H9 (cell line): ENCODE results near the gene TMEM91. TPM values are rescaled to one million over a fixed set of nuclear protein-coding genes. Genes with fewer than 3 reads are reported as not detected.

Source experiments
- DNase-seq: peaks from one replicate; pipeline ENCODE4 v3.0.0-alpha.2; 2017
- H2AFZ ChIP-seq: one replicate; pipeline ENCODE4 v1.6.1; 2013; ENCODE audit warnings: mild to moderate bottlenecking, low read length, control low read depth, moderate library complexity
- H2AK5ac ChIP-seq: 2 replicates; pipeline ENCODE4 v1.6.1; 2013; ENCODE audit warnings: low read length, control low read depth, mixed read lengths; ENCODE audit not compliant: insufficient read length
- H2BK120ac ChIP-seq: one replicate; pipeline ENCODE4 v1.6.1; 2013; ENCODE audit warnings: low read depth, mild to moderate bottlenecking, low read length, control low read depth, inconsistent platforms; ENCODE audit not compliant: poor library complexity, severe bottlenecking
- H2BK12ac ChIP-seq: 2 replicates; pipeline ENCODE4 v1.6.1; 2013; ENCODE audit warnings: low read length, control low read depth, mixed read lengths, low read depth; ENCODE audit not compliant: insufficient read length
- H2BK15ac ChIP-seq: 2 replicates; pipeline ENCODE4 v1.6.1; 2013; ENCODE audit warnings: low read depth, low read length, control low read depth
- H2BK20ac ChIP-seq: one replicate; pipeline ENCODE4 v1.6.1; 2013; ENCODE audit warnings: low read depth, mild to moderate bottlenecking, low read length, control low read depth, inconsistent platforms; ENCODE audit not compliant: poor library complexity, severe bottlenecking
- H2BK5ac ChIP-seq: 2 replicates; pipeline ENCODE4 v1.6.1; 2013; ENCODE audit warnings: low read length, control low read depth, mixed read lengths; ENCODE audit not compliant: insufficient read length
- H3K14ac ChIP-seq: 2 replicates; pipeline ENCODE4 v1.6.1; 2013; ENCODE audit warnings: low read length, control low read depth; ENCODE audit not compliant: insufficient read depth
- H3K18ac ChIP-seq: 2 replicates; pipeline ENCODE4 v1.6.1; 2013; ENCODE audit warnings: low read depth, mild to moderate bottlenecking, mixed read lengths, low read length, control low read depth; ENCODE audit not compliant: insufficient read length
- H3K23ac ChIP-seq: 2 replicates; pipeline ENCODE4 v1.6.1; 2013; ENCODE audit warnings: low read length, control low read depth, mixed read lengths, low read depth; ENCODE audit not compliant: insufficient read length
- H3K23me2 ChIP-seq: 2 replicates; pipeline ENCODE4 v1.6.1; 2013; ENCODE audit warnings: low read depth, mild to moderate bottlenecking, mixed read lengths, low read length, control low read depth; ENCODE audit not compliant: insufficient read length, poor library complexity, severe bottlenecking
- H3K27ac ChIP-seq: 2 replicates; pipeline ENCODE4 v1.5.1; 2013; ENCODE audit warnings: low read length, control low read depth, mixed read lengths, low read depth; ENCODE audit not compliant: insufficient read length
- H3K27me3 ChIP-seq: 2 replicates; pipeline ENCODE4 v1.6.1; 2013; ENCODE audit warnings: low read length, control low read depth, inconsistent platforms; ENCODE audit not compliant: insufficient read depth
- H3K4ac ChIP-seq: 2 replicates; pipeline ENCODE4 v1.6.1; 2013; ENCODE audit warnings: low read depth, mild to moderate bottlenecking, control low read depth, inconsistent platforms, low read length, moderate library complexity
- H3K4me1 ChIP-seq: 2 replicates; pipeline ENCODE4 v1.6.1; 2013; ENCODE audit warnings: low read length, control low read depth, inconsistent platforms; ENCODE audit not compliant: insufficient read depth
- H3K4me2 ChIP-seq: 2 replicates; pipeline ENCODE4 v1.6.1; 2013; ENCODE audit warnings: low read length, control low read depth, mixed read lengths; ENCODE audit not compliant: insufficient read length, insufficient read depth
- H3K56ac ChIP-seq: 2 replicates; pipeline ENCODE4 v1.6.1; 2013; ENCODE audit warnings: low read depth, mild to moderate bottlenecking, mixed read lengths, low read length, control low read depth; ENCODE audit not compliant: insufficient read length
- H3K79me1 ChIP-seq: 2 replicates; pipeline ENCODE4 v1.6.1; 2013; ENCODE audit warnings: low read depth, mild to moderate bottlenecking, moderate library complexity, low read length, control low read depth, inconsistent platforms; ENCODE audit not compliant: insufficient read depth, poor library complexity, severe bottlenecking
- H3K79me2 ChIP-seq: 2 replicates; pipeline ENCODE4 v1.6.1; 2013; ENCODE audit warnings: low read length, control low read depth, inconsistent platforms; ENCODE audit not compliant: insufficient read depth
- H3K9ac ChIP-seq: 2 replicates; pipeline ENCODE4 v1.6.1; 2013; ENCODE audit warnings: low read length, control low read depth, mixed read lengths; ENCODE audit not compliant: insufficient read length; ENCODE audit errors: extremely low read depth
- H3K9me3 ChIP-seq: one replicate; pipeline ENCODE4 v1.6.1; 2013; ENCODE audit warnings: low read depth, low read length, inconsistent platforms; ENCODE audit not compliant: control insufficient read depth
- H3T11ph ChIP-seq: one replicate; pipeline ENCODE4 v1.6.1; 2013; ENCODE audit warnings: mild to moderate bottlenecking, low read length, control low read depth, inconsistent platforms
- H4K20me1 ChIP-seq: one replicate; pipeline ENCODE4 v1.6.1; 2013; ENCODE audit not compliant: control insufficient read depth, insufficient read length, insufficient read depth
- H4K5ac ChIP-seq: 2 replicates; pipeline ENCODE4 v1.6.1; 2013; ENCODE audit warnings: low read depth, mild to moderate bottlenecking, mixed read lengths, low read length, control low read depth; ENCODE audit not compliant: insufficient read length
- H4K8ac ChIP-seq: replicated peaks from 2 replicates; pipeline ENCODE4 v1.6.1; 2013; ENCODE audit warnings: low read length, control low read depth, mixed read lengths, low read depth; ENCODE audit not compliant: insufficient read length
- H4K91ac ChIP-seq: 2 replicates; pipeline ENCODE4 v1.6.1; 2013; ENCODE audit warnings: low read depth, mild to moderate bottlenecking, moderate library complexity, mixed read lengths, low read length, control low read depth; ENCODE audit not compliant: insufficient read length
- H3K27ac Mint-ChIP-seq, 3 experiments: 2 replicates in 2 of 3; 3 replicates in 1 of 3; pipeline ENCODE4 v1.8.0; 2020 to 2021; ENCODE audit warnings: mixed read lengths in 3 of 3, mild to moderate bottlenecking in 1 of 3, moderate library complexity in 1 of 3
- H3K27me3 Mint-ChIP-seq: 2 replicates; pipeline ENCODE4 v1.8.0; 2021; ENCODE audit warnings: low read depth, mild to moderate bottlenecking, moderate library complexity, mixed read lengths
- H3K36me3 Mint-ChIP-seq, 3 experiments: 2 replicates in 2 of 3; 3 replicates in 1 of 3; pipeline ENCODE4 v1.8.0; 2020 to 2021; ENCODE audit warnings: low read depth in 3 of 3, mixed read lengths in 3 of 3; ENCODE audit not compliant: insufficient read depth in 1 of 3
- H3K4me1 Mint-ChIP-seq, 2 experiments: 2 replicates each; pipeline ENCODE4 v1.8.0; 2020; ENCODE audit warnings: mixed read lengths in 2 of 2
- H3K4me3 Mint-ChIP-seq, 2 experiments: 2 replicates in 1 of 2; 3 replicates in 1 of 2; pipeline ENCODE4 v1.8.0; 2020 to 2021; ENCODE audit warnings: mild to moderate bottlenecking in 2 of 2, mixed read lengths in 2 of 2, moderate library complexity in 1 of 2
- H3K9me3 Mint-ChIP-seq, 2 experiments: 2 replicates in 1 of 2; 3 replicates in 1 of 2; pipeline ENCODE4 v1.8.0; 2020; ENCODE audit warnings: mild to moderate bottlenecking in 2 of 2, mixed read lengths in 2 of 2, moderate library complexity in 1 of 2
- CTCF ChIP-seq: fragments of 200-600 bp; sonication (generic); conservative IDR thresholded peaks from 3 replicates; pipeline ENCODE4 v1.8.0; 2021; ENCODE audit warnings: antibody characterized with exemption, mild to moderate bottlenecking
- WGBS: extraction: QIAGEN DNeasy Blood & Tissue Kit; methylation state at CpG from one replicate; pipeline ENCODE4 v1.1.7; 2013; ENCODE audit warnings: missing lambda C conversion rate, low lambda C conversion rate, mixed read lengths; ENCODE audit not compliant: insufficient read length; ENCODE audit errors: extremely low coverage; 5-methylcytosine and 5-hydroxymethylcytosine counted together
- total RNA-seq: library from RNA; stranded (reverse); gene quantifications from 2 replicates; pipeline ENCODE4 v1.2.1, GENCODE V29; 2021

The TMEM91 gene
- total RNA-seq, 1 experiment from 2014 or later = 5.7 TPM

GRCh38 chr19:41414461-41414860 is 38.1 kb downstream of the TMEM91 start:
- Histone ChIP-seq H3K79me2 (no peaks in the 10 kb centered on the region), H3K56ac (no peak overlapping the region), H3K23ac (no peak overlapping the region), H4K91ac (no peak overlapping the region), H3K27ac (no peak overlapping the region), H2AFZ (no peak overlapping the region), H3T11ph (no peak overlapping the region), H3K9me3 (no peaks in the 10 kb centered on the region), H2BK15ac (no peak overlapping the region), H2BK20ac (no peak overlapping the region), H4K8ac (no peak overlapping the region), H3K9ac (no peak overlapping the region), H3K23me2 (peaks cover 4% of the 10 kb centered on the region), H3K79me1 (no peaks in the 10 kb centered on the region), H3K4me1 (no peaks in the 10 kb centered on the region), H2BK12ac (no peak overlapping the region), H3K27me3 (no peaks in the 10 kb centered on the region), H4K20me1 (no peaks in the 10 kb centered on the region), H2AK5ac (no peak overlapping the region), H3K4ac (no peak overlapping the region), H3K14ac (no peak overlapping the region), H3K18ac (no peak overlapping the region), H2BK120ac (no peak overlapping the region), H3K4me2 (no peak overlapping the region), H2BK5ac (no peak overlapping the region), H4K5ac (no peak overlapping the region)
- Mint-ChIP-seq H3K27ac (peak overlapping the region in 1 of 3 experiments; percentile 63; a peak in 2 of 7 replicates), H3K4me3 (no peak overlapping the region), H3K9me3 (no peaks in the 10 kb centered on the region), H3K27me3 (no peaks in the 10 kb centered on the region; the same call in 1 of the 2 replicates), H3K36me3 (peaks cover 8 to 35% (median 33%) of the 10 kb centered on the region in 3 experiments), H3K4me1 (peaks cover 0 to under 1% of the 10 kb centered on the region in 2 experiments; a peak in 2 of 4 replicates)
- WGBS = no CpG with 5 or more reads among the region's 9 CpGs
- no peak for DNase-seq
- no peak for TF ChIP-seq CTCF
